Tibial nerve (tissue), 4 donors: ENCODE data around the gene LMCD1.

Experiments used
- EP300 ChIP-seq, 2 donors: sonication (generic); formaldehyde crosslinking; IDR thresholded peaks; one replicate each; pipeline ENCODE4 v1.6.1; 2017; ENCODE audit warnings: antibody characterized with exemption in 2 of 2, mild to moderate bottlenecking in 1 of 2
- POLR2A ChIP-seq, 2 donors: fragments of 450-650 bp; IDR thresholded peaks; one replicate each; pipeline ENCODE4 v1.6.1; 2017; ENCODE audit warnings: antibody characterized with exemption in 2 of 2, mild to moderate bottlenecking in 2 of 2, moderate library complexity in 2 of 2
- TF ChIP-seq, protein P1 (sequence below), 5 experiments: fragments of 200-600 bp in 3 of 5; fragments of 450-650 bp in 2 of 5; sonication (generic) in 3 of 5; IDR thresholded peaks; one replicate each; pipeline ENCODE4 v1.5.1; 2016 to 2019; ENCODE audit warnings: antibody characterized with exemption in 5 of 5, mild to moderate bottlenecking in 3 of 5, moderate library complexity in 2 of 5

DNA sequence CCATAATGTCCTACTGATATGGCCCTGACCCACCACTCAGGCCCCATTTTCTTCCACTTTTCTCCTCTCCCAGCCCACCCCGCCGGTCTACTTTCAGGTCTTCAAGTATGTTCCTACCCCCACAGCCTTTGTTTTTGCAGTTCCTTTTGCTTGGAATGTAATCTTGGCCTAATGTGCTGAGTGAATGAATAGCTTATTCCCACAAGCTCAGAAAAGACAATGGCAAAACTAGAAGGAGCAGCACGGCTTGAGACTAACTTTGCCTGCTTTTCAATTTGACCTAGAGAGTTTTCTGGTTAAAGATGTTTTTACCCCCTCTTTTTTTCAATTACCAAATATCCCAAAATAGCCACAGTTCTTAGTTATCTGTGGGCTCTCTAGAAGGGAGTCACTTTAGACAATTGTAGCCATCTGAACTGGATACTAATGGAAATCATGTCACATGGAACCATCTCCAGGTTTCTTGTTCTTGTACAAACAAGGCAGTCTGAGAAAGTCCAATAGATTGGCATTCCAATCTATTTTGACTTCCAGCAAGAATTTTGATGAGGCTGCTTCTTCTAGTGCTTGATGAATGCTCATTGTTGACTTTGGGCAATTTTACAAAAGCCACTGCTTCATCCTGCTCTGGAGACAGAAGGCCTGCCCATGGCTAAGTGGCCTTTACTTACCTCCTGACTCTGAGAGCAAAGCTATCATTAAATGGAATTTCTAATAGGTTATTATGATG lies 16.3 kb upstream of the LMCD1 start:
- TF ChIP-seq POLR2A (IDR thresholded peaks at IDR 0.05) (no peak), EP300 (IDR thresholded peaks at IDR 0.05) (no peak)
- TF ChIP-seq, protein P1, sequence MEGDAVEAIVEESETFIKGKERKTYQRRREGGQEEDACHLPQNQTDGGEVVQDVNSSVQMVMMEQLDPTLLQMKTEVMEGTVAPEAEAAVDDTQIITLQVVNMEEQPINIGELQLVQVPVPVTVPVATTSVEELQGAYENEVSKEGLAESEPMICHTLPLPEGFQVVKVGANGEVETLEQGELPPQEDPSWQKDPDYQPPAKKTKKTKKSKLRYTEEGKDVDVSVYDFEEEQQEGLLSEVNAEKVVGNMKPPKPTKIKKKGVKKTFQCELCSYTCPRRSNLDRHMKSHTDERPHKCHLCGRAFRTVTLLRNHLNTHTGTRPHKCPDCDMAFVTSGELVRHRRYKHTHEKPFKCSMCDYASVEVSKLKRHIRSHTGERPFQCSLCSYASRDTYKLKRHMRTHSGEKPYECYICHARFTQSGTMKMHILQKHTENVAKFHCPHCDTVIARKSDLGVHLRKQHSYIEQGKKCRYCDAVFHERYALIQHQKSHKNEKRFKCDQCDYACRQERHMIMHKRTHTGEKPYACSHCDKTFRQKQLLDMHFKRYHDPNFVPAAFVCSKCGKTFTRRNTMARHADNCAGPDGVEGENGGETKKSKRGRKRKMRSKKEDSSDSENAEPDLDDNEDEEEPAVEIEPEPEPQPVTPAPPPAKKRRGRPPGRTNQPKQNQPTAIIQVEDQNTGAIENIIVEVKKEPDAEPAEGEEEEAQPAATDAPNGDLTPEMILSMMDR (IDR thresholded peaks at IDR 0.05) = no peak
